ENCODE measurements around the gene OR52I2. TPM values are rescaled to one million over a fixed set of nuclear protein-coding genes. Genes with fewer than 3 reads are reported as not detected.

Gene OR52I2
- polyA plus RNA-seq, 1 of the 3 experiments (the other 2 are of a cell fraction) = not detected

GRCh38 chr11:4577761-4578160 is 3.8 kb upstream of the OR52I2 start:
- Histone ChIP-seq H3K4me2 (no peak overlapping the region), H3K9ac (no peak overlapping the region), H3K27me3 (ENCODE audit: insufficient read depth) (peaks cover 14% of the 10 kb centered on the region; the same call in 1 of the 2 replicates), H4K20me1 (ENCODE audit: insufficient read depth) (no peaks in the 10 kb centered on the region), H3K9me2 (no peaks in the 10 kb centered on the region), H3K79me2 (ENCODE audit: insufficient read depth) (no peaks in the 10 kb centered on the region), H3F3A (replicated peaks; ENCODE audit: insufficient read depth) (no peaks in the 10 kb centered on the region), H3K9me3 (no peaks in the 10 kb centered on the region), H3K27ac (ENCODE audit: low read depth in 2 of 2, low read length in 1 of 2) (no peak overlapping the region), H2AFZ (ENCODE audit: low read depth) (no peak overlapping the region), H3K4me3 (ENCODE audit: low read depth in 2 of 2, low read length in 1 of 2) (no peak overlapping the region), H3K4me1 (ENCODE audit: control insufficient read depth in 1 of 2, insufficient read depth in 2 of 2, low read depth in 1 of 2, low read length in 1 of 2) (no peaks in the 10 kb centered on the region), H3K36me3 (replicated peaks in 1 of 2; ENCODE audit: control insufficient read depth in 1 of 2, insufficient read depth in 2 of 2, low read length in 1 of 2) (no peaks in the 10 kb centered on the region)
- POLR2A ChIA-PET = no interaction called here
- CTCF ChIA-PET = interaction anchor here (1.4 kb wide), 1 partner anchor 395 kb away, joined by 3 read pairs; no protein-coding TSS in a partner anchor
- no peak for DNase-seq
- TF ChIP-seq MAX (IDR thresholded peaks at IDR 0.05; ENCODE audit: low read depth) (no peak), TAF1 (IDR thresholded peaks at IDR 0.05; ENCODE audit: borderline replicate concordance, low read depth, low read length) (no peak), REST (IDR thresholded peaks at IDR 0.05; ENCODE audit: low read depth, low read length) (no peak), PBX3 (IDR thresholded peaks at IDR 0.05) (no peak), FOXM1 (IDR thresholded peaks at IDR 0.05; ENCODE audit: low read depth) (no peak), POLR2AphosphoS5 (IDR thresholded peaks at IDR 0.05; ENCODE audit: low read depth, low read length) (no peak), EZH2phosphoT487 (IDR thresholded peaks at IDR 0.05; ENCODE audit: borderline replicate concordance, low read depth) (no peak), GABPA (IDR thresholded peaks at IDR 0.05; ENCODE audit: low read depth) (no peak), USF2 (IDR thresholded peaks at IDR 0.05; ENCODE audit: borderline replicate concordance, low read depth, low read length) (no peak), GATA2 (CRISPR knock-in tag; IDR thresholded peaks at IDR 0.05) (no peak), EP300 (IDR thresholded peaks at IDR 0.05; ENCODE audit: borderline replicate concordance in 1 of 2, low read depth in 1 of 2, low read length in 1 of 2) (no peak), TEAD4 (IDR thresholded peaks at IDR 0.05; ENCODE audit: borderline replicate concordance, insufficient read depth) (no peak), YY1 (IDR thresholded peaks at IDR 0.05; ENCODE audit: low read depth) (no peak), CTCF (IDR thresholded peaks at IDR 0.05) (no peak), NRF1 (IDR thresholded peaks at IDR 0.05; ENCODE audit: low read depth, low read length) (no peak), NFIC (IDR thresholded peaks at IDR 0.05; ENCODE audit: borderline replicate concordance) (no peak), RCOR1 (IDR thresholded peaks at IDR 0.05; ENCODE audit: low read length) (no peak), TCF12 (IDR thresholded peaks at IDR 0.05) (no peak)
- 2% methylated on average over 2 of the region's 2 CpGs for WGBS (ENCODE audit: low lambda C conversion rate)

All from SK-N-SH (cell line).